GM18520 (cell line): Measurements from ENCODE around the gene POLR3E.
"Not testable (repeated sequence)": the region's sequence is repeated elsewhere in the genome, so short reads cannot be mapped to it uniquely, and the experiment has no call there.

Experiments
- ATAC-seq: cut with Tn5 transposase; IDR thresholded peaks from one replicate; pipeline ENCODE4 v1.9.1; 2021; ENCODE audit not compliant: unreplicated experiment

The POLR3E gene

DNA sequence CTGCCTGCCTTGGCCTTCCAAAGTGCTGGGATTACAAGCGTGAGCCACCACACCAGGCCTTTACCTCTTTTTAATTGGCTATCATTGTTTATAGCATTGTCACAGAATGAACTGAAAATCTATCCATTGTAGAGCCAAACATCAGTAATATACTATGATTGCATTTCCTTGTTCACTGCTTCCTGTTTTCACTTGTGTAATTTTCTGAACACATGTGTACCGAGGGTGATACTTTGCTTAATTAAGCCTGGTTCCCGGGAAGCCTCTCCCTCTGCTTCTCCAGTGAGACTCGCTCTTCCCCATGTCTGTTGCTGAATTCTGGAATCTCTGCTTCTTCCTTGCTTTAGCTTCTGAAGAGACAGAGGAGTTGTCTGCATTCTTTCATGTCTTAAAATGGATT, 33.1 kb downstream of the POLR3E start:
- ATAC-seq, result no peak

DNA sequence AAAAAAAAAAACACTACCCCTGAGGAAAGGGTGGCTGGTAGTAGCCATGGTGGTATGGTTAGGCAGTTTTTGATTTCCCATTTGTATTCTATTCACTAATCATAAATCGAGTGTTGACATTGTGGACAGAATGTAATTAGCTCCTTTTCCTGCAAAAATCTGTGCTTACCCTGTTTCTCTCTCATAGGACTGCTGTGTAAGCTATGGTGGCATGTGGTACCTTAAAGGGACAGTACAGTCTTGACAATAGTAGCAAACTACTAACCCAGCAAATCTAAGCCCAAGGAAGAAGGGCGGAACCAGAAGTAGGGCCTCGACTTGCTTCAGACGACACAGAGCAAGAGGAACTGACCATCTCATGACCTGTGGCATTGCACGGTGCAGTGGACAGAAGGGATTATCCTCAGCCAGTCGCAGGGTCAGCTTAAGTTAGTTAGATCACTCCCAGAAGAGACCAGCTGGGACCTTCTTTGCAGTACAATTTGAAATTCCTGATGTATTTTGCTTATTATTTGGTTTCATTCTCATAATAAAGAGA, 36.3 kb downstream of the POLR3E start:
- no peak for ATAC-seq

GRCh38 chr16:22335668-22336246, 38.5 kb downstream of the POLR3E start:
- no peak for ATAC-seq

DNA sequence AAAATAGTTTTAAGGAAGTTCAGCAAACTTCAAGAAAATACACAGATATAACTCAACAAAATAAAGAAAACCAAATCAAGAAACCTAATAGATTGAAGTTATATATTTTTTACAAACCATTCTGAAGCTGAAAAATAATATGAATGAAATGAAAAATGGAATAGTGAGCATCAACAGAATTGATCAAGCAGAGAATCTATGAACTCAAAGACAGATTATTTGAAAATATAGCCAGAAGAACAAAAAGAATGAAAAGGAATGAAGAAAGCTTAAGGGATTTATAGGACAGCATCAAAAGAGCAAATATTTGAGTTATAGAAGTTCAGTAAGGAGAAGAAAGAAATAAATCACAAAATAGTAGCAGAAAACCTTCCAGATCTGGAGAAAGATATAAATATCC, 39.4 kb downstream of the POLR3E start:
- no peak for ATAC-seq

- ATAC-seq, result no peak
Measured at GRCh38 chr16:22337045-22337444, 39.8 kb downstream of the POLR3E start.

DNA sequence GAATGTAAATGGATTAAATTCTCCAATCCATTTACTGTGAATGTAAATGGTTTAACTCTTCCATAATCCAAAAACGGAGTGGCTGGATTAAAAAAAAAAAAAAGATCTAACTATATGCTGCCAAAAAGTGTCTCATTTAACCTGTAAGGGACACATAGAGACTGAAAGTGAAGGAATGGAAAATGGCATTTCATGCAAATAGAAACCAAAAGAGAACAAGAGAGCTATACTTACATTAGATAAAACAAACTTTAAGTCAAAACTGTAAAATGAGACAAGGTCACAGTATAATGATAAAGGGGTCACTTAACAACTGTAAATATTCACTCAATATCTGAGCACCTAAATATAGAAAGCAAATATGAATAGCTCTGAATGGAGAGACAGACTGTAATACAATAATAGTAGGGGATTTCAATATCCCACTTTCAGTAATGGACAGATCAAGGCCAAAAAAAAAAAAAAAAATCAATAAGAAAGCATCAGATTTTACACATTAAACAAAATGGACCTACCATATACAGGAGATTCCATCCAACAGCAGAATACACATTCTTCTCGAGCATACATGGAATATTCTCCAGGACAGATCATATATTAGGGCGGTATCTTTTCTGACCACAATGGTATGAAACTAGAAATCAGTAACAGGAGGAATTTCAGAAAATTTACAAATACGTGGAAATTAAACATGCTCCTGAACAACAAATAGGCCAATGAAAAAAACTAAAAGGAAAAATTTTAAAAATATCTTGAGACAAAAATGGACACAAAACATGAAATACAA, 40.8 kb downstream of the POLR3E start:
- no peak for ATAC-seq

DNA sequence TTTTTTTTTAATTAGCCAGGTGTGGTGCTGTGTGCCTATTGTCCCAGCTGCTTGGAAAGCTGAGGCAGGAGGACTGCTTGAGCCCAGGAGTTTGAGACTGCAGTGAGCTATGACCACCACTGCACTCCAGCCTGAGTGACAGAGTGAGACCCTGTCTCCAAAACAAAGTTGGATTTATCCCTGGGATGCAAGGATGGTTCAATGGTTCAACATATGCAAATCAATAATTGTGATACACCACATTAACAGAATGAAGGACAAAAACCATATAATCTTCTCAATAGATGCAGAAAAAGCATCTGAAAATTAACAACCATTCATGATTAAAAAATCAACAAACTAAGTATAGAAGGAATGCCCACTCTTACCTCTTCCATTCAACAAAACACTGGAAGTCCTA, 43.7 kb downstream of the POLR3E start:
- ATAC-seq, result no peak

- ATAC-seq, result no peak
Measured at GRCh38 chr16:22342082-22342481, 44.9 kb downstream of the POLR3E start.

DNA sequence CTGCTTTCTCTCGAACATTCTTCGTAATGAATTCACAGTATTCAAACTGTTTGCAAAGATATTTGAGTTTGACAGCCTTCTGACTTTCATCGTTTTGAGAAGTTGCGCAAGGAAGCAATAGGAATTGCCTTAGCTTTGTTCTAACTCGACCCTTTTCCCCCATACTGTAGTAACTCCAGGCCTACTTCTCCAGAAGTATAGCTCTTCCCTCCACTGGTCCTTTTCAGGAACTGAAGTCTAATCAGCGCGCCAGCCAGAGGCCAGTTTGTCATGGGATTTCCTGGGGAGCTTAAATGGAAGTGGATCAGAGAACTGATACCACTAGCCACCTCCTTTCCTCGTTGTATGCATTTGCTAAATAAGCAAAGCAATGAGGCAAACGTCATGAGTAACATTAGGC, 49.3 kb downstream of the POLR3E start:
- ATAC-seq, result no peak

DNA sequence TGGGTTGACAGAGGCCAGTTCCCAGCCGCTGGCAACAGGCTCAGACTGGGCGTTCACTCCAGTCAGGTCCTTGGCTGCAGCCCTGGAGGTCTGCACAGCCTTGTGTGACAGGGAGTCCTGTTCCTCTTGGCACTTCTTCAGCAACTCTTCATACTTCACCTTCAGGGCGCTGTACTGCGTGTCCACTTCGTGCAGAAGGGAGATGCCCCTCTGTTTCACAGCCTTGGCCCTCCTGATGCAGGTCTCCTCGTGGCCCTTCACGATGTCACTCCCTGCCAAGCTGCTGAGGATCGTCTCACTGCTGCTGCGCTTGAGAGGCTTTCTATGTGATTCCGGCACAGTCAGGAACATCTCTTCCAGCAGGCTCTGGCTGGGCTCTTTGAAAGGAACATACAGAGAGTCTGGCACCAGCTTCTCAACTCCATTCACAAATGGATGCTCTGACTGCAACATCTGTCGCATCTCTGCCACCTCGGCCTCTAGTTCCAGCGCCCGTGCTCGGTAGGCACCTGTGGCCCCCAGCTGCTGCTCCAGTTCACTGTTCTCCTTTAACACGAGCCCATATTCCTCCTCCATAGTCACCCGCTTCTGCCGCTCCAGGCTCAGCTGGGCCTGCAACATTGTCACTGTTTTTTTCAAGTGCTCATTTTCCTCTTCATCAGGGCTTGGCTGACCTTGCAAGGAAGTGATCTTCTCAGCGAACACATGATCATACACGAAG, 50.1 kb downstream of the POLR3E start:
- ATAC-seq, result no peak

DNA sequence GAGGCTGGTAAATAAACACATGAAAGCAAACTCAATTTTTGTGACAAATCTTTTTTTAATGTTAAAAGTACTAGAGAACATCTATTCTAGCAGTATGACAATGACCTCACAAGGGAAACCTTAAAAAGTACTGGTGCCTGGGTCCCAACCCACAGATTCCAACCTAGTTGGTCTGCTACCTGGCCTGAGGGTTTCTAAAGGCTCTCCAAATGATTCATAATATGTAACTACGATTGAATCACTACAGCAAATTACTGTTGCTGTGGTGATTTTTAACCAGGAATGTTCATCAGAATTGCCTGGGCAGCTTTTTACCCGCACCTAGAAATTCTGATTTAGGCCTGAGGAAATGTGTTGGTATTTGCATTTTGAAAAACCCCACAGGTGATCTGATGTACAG, 51.1 kb downstream of the POLR3E start:
- no peak for ATAC-seq

- not testable (repeated sequence) for ATAC-seq
Measured at GRCh38 chr16:22351017-22351416, 53.8 kb downstream of the POLR3E start.

GRCh38 chr16:22352140-22352539, 54.9 kb downstream of the POLR3E start:
- ATAC-seq, result no peak

- no peak for ATAC-seq
Measured at GRCh38 chr16:22352723-22353122, 55.5 kb downstream of the POLR3E start.

GRCh38 chr16:22353191-22353919, 56.1 kb downstream of the POLR3E start:
- ATAC-seq, result no peak

DNA sequence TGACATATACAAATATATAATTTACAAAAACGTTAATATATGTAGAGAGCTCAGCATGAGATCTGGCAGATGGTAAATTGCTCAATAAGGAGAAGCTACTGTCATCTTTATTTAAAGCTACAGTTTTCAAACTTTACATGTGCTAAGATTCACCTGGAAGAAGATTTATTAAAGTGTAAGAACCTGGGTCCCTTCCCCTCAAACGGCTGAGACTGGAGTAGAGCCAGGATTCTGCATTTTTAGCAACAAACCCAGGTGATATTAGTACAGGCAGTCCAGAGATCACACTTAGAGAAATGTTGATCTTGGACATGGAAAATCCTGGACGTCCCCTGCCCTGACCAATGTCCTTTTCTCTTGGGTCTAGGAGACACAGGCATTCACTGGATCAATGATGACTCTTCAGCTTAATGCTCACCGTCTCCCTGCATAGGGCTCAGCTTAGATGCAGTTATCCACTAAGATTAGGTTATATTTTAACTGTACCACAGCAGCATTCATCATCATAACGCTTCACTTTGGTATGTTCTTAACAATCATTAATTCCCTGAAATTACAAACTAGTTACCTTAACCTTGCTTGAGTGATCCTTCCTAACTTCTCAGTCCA, 56.8 kb downstream of the POLR3E start:
- ATAC-seq, result no peak

DNA sequence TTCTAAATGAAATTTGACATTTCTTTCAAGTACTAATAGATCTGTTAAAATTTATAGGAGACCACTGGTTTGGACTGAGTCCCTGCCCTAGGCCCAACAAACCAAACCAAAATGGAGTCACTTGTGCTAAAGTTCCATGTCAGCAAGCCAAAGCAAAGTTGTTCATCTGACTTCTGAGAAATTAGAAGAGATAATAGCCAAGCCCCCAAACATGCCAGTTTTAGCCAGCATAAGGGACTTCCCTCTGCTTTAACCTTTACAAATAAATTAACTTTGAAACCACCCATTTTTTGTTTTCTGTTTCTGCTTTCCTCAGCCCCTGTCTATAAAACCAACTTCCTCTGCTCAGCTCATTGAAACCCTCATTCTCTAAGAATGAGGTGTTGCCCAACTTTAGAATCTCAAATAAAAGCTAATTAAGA, 58.3 kb downstream of the POLR3E start:
- no peak for ATAC-seq

DNA sequence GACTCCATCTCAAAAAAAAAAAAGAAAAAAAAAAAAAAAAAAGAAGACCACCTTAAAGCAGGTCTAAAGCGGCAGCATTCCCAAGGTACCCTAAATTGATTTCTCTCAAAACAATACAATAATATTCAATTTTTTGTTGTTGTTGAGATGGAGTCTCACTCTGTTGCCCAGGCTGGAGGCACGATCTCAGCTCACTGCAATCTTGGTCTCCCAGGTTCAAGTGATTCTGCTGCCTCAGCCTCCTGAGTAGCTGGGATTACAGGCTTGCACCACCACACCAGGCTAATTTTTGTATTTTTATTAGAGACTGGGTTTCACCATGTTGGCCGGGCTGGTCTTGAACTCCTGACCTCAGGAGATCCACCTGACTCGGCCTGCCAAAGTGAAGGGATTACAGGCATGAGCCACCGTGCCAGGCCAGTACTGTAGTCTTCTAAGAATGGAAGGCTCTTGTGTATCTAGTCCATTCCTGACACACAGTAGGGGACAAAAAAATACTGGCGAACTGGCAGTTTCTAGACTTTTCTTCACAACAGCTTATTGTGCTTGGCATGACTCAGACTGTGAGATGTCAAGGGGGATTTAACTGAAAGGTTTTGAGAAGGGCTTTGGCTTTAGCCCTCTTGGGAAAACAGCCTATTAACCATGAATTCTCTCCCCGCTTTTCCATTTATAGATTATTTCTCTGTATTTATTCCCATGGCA, 59.9 kb downstream of the POLR3E start:
- ATAC-seq, result no peak

DNA sequence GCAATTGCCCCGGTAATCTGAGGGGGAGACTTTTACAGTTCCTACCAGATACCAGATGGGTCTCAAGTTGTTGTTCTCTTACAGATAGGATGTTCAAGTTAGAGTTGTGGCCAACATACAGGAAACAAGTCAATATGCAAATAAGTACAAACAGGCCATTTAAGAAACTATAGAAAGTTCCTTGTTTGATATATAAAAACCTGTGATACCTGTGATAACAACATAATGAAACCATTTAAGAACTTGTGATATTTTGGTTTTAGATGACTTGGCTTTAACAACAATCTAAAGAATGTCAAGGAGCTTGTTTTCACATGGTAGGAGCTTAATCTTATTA, 60.4 kb downstream of the POLR3E start:
- ATAC-seq, result no peak

GRCh38 chr16:22358000-22358399, 60.8 kb downstream of the POLR3E start:
- no peak for ATAC-seq
